GDM1 (cell line): ENCODE results near the gene TTC28.
"Not testable (repeated sequence)": the region's sequence is repeated elsewhere in the genome, so short reads cannot be mapped to it uniquely, and the experiment has no call there.

Experiments
- DNase-seq: peaks from one replicate; lab custom pipeline; 2025; lab: John Stamatoyannopoulos, UW

Gene TTC28

DNA sequence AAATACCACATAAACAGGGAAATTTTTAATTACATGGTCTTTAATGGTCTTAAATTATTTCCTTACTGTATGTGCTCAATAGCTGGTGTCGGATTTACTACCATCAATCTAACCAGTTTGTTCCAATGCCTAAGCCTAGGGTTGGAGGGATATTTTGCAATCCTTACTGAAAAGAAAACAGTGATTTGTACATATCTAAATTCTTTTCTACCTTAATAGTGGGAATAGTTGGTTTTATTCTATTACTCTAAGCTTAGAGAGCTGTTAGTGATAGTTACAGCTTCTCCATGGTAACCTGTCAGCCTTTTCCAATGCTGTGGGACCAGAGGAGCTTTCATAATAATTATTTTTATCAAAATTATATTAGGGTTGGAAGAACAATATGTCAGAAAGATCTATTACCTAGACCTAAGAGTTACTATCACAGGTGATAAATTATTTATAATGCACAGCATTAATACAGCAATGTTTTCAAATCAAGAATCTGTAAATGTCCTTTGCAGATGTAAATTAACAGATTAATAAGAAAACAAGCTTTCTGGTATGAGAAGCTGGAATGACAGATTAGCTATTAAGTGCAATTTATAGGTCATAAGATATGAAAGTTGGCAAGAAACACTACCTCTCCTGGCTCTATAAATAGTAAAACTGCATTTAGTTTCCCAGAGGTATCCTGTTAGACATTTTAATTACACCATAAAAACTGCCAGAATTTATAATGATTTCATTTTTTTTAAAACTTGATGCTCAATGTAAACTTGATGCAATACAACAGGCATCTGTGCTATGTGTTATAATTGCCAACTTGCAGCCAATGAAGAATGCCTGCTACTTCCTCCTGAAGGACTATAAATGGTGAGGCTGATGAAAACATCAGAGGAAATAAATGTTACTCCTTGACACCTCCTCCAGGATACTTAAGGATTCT is 498.6 kb downstream of the TTC28 start:
- no peak for DNase-seq

DNA sequence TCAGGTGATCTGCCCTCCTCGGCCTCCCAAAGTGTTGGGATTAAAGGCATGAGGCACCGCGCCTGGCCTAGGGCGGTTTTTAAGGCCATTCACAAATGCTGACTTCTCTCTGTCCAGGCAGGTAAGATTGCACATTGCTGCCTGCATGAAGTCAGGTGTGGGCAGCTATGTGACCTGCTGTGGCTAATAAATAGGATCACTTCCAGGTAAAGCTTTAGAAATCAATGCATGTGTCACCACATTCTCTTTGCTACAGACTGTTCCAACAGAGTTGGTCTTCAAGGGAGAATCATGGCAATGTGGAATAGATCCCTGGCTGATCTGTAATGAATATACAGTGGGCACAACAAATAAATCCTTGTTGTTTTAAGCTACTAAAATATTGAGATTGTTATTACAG is 500.2 kb downstream of the TTC28 start:
- DNase-seq, result no peak

DNA sequence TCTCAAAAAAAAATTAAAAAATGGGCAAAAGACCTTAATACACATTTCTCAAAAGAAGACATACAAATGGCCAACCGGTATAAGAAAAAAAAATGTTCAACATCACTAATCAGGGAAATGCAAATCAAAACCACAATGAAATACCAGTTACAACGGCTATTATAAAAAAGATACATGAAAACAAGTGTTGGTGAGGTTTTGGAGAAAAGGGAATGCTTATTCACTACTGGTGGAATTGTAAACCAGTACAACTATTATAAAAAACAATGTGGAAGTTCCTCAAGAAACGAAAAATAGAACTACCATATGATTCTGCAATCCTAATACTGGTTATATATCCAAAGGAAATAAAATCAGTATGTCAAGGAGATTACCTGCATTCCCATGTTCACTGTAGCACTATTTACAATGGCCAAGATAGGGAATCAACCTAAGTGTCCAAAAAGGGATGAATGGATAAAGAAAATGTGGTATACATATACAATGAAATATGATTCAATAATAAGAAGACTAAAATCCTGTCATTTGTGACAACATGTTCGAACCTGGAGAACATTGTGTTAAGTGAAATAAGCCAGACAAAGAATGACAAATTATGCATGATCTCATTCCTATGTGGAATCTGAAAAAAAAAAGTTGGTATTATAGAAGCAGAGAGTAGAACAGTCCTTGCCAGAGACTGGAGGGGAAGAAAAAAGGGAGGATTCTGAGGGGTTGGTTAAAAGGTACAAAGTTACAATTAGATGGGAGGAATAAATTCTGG is 503.7 kb downstream of the TTC28 start:
- no peak for DNase-seq

DNA sequence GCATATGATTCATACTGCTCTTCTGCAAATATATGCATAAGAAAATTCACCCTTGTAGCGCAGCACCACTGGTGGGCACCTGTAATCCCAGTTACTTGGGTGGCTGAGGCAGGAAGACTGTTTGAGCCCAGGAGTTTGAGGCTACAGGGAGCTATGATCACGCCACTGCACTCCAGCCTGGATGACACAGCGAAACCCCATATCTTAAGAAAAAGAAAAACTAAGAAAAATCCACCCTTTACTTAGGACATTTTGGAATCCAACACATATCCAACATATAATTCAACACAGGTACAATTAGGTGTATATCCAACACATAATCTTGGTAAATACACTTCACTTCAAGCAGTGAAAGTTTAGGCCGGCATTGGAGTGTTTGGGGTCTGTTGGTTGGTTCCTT is 505.1 kb downstream of the TTC28 start:
- no peak for DNase-seq

DNA sequence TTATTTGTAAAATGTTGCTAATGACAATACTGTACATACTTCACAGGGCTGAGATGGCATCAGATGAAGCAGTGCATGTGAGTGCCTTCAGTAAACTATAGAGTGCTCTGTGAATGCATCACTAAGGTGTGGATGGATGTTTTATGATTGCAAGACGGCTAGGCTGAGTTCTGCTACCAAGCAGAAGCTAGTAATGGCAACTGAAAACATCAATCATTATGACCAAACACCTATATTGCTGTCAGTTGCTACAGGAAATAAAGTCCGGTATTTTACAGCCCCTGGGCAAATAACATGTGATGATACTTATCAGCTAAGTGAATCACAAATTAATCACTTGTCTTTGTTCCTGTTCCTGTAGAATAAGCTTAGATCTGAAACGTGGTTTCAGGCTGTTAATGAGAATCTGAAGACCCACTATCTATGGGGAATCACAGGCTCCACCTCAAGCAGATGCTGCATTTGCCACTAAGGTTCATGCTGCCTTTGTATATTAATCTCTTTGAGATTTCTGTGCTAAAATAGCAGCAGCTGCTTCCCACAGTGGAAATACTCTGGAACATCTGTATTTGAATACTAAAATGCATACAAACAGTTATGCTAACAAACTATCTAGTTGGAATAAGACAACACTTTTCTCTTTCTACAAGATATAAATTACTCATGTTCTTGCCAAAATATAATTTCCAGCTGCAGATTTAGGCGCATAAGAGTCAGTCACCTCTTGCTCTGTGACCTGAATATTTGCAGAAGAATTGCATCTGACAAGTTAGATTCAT is 506.6 kb downstream of the TTC28 start:
- DNase-seq, result no peak

DNA sequence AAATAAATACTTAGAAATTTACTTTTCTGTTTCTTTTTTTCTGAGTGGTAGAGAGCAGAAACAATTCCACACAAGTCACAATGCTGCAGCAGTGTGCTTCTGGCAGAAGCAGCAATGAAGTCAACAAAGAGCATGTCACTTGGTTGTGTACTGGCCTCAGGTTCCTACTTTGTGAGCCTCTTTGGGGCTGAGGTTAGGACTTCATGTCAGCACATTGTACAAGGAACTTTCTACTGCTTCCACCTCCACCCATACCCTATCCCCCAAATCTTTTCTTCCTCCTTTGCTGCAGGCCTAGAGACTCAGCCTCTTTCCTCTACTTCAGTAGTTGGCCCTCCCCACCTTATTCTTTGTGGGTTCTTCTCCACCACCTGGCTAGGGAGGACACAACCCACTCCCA is 507.9 kb downstream of the TTC28 start:
- no peak for DNase-seq

DNA sequence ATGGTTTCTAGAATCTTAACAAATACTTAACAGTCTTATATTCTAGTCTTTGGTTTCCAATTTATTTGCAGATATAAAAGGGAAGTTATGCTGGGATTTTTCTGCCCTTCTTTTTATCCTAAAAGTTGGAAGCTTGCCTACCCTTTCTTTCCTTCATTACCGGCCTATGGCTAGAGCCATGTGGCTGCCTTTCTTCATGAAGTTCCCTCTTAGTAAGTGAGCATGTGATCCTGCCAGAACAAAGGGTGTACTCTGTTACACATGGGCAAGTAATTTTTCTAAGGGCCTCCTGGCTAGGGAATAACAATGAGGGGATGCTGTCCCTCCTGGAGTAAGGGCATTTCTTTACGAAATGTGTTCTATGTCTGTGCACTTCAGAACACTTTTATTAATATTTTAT is 508.5 kb downstream of the TTC28 start:
- DNase-seq, result no peak

DNA sequence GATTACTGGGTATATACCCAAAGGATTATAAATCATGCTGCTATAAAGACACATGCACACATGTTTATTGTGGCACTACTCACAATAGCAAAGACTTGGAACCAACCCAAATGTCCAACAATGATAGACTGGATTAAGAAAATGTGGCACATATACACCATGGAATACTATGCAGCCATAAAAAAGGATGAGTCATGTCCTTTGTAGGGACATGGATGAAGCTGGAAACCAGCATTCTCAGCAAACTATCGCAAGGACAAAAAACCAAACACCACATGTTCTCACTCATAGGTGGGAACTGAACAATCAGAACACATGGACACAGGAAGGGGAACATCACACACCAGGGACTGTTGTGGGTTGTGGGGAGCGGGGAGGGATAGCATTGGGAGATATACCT is 510.3 kb downstream of the TTC28 start:
- not testable (repeated sequence) for DNase-seq

DNA sequence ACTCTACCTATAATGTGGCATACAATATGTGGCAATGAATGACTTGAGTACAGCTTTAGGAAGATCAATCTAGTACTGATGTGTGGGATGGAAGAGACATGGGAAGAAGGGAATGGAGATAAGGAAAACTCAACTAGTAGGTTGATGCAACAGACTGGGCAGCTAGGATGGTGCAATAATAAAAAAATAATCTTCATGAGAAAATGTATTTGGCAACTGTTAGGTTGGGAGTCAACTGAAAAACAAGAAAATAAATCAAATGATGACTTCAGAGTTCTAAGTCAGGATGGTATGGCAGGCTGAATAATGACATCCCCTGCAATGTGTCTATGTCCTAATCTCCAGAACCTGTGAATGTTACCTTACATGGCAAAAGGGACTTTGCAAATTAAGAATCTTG is 523.8 kb downstream of the TTC28 start:
- DNase-seq, result no peak

DNA sequence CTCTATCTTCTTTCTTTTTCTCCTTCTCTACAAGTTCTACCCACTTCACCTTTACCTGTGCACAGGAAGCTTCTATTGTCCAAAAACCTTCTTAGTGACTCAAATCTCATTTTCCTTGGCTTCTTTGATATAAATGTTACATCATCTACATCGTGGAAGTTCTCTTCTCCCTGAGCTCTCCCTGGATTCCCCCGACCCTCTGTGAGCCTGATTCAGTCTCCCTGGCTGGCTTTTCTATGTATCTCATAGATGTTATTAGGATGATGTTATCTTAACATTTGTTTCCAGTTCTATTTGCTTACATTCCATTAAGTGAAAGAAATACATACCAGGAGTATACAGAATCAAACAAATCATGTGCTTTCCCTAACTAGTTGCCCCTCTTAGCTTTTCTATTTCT is 524.8 kb downstream of the TTC28 start:
- no peak for DNase-seq

DNA sequence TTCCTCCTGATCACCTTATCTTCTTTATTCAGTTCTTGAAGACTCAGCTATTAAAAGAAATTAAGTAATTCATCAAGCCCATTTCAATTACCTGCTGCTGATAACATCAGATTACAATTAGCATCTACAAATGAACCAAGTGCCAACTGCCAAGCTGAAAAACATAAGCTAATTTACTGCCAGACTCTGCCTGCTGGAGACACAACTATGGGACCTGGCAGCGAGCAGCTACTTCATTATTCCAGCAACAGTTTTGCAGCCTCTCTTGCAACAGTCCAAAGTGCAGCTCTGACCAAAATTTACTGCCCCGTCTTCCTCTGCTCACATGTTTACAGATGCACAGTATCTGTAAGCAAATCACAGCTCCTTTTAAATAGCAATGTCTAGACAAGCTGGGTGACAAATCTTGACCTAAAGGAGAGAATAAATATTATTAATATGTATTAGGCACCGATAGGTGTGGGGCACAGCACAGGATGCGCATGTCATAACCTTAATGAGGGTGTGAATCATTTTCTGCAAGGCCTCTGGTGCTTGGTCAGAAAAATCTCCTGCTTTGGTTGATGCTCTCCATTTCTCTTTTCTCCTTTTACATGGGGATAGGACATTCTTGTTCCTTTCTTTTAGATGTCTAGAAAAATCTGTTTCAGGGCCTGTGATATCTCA is 528.4 kb downstream of the TTC28 start:
- no peak for DNase-seq

DNA sequence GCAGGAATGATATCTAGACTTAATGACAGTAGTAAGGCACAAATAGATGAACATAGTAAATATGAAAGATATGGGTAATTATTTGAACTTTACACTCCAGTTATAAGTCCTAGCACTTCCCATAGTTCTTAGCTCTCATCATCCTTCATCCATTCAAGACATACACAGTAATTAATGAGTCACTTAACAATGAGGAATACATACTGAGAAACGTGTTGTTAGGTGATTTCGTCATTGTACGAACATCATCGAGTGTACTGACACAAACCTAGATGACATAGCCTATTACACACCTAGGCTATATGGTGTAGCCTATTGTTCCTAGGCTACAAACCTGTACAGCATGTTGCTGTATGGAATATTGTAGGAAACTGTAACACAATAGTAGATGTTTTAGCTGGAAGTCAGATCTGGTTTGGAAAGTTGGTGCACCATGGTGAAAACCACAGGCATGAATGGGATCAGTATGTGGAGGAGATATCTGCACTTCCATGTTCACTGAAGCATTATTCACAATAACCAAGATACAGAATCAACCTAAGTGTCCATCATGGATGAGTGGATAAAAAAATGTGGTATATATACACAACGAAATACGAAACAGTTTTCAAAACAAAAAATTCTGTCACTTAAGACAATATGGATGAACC is 530.7 kb downstream of the TTC28 start:
- no peak for DNase-seq

DNA sequence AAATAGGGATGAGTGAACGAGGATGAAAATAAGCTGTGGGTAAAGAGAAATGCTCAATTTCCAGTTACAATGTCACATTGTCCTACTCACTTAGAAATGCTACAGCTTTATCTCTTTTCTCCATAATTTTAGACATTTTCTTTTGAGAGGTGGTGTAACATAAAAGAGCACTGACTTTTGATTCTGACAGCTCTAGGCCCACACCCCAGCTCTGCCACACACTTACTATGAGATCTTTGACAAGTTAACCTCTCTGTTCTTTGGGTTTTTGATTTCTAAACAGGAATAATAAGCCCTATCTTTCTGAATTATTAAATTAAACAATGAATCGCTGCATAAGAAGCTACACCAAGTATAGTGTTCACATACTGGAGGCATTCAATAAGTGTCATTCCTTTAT is 532.2 kb downstream of the TTC28 start:
- DNase-seq, result no peak

DNA sequence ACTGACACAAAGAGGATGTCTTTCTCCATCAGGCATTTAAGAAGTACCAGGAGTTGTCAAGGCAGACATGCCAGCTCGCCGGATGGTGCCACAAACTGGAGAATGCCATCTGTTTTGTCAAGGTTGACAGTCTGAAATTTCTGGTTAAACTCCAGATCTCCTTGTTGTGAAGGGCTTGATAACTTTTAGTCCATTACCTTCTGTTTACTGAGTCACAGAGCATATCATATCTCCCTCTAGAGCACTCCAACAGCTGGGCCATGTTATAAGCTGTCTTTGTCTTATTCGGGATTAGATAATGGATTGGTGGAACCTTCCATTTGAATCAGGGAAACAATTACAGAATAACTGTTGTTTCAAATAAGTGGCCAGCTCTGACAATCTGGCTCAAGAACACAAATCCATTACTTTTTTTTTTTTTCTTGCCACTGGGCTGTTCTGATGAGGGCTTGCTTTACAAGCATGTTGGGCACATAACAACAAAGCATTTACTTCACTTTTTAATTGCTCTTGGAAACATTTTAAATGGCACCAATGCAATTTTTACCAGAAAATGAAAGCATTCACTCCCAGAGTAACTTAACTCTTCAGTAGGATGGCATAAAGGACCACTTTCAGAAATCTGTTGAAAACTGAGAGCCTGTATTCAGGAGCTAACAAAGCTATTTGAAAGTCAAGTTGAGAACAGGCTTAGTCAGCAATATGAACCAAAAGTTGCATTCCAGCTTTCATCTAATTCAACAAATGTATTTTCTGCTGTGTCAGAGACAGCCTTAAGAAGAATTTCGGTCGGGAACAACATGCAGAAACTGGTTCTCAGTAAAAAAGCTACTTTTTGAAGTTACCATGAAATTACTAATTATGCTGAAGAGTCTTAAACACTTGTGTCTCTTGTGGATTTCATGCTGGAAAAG is 533.0 kb downstream of the TTC28 start:
- no peak for DNase-seq

DNA sequence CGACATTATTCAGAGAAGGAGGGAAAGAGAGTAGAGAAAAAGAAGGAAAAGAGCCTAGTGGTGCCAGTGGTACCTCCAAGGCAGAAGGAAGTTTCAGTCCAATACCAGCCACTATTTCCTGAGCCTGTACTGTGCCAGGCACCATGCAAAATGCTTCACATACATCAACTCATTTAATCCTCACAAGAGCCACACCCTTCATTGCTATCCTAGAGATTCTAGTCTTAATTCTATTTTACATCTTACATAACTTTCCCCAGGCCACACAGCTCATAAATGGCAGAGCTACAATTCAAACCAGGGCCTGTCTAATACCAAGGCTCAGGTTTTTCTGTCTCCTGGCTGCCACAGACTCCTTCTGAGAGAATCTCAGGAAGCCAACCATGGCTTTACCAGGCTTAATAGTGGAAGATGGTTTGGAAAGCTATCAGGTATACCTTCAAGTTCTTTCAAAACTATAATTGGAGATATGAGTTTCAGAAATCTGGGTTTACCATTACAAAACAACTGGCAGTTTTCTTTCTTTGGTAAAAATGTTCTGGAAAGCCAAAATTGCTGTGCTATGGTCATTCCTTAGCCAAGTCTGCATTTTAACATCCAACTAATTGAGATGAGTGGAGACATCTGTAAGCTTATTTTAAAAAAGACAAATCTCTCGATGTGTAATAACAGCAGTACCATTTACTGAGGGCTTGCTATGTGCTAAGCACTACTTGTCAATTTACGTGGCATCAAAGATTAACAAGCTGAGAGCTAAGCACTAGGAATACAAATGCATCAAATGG is 535.5 kb downstream of the TTC28 start:
- no peak for DNase-seq

DNA sequence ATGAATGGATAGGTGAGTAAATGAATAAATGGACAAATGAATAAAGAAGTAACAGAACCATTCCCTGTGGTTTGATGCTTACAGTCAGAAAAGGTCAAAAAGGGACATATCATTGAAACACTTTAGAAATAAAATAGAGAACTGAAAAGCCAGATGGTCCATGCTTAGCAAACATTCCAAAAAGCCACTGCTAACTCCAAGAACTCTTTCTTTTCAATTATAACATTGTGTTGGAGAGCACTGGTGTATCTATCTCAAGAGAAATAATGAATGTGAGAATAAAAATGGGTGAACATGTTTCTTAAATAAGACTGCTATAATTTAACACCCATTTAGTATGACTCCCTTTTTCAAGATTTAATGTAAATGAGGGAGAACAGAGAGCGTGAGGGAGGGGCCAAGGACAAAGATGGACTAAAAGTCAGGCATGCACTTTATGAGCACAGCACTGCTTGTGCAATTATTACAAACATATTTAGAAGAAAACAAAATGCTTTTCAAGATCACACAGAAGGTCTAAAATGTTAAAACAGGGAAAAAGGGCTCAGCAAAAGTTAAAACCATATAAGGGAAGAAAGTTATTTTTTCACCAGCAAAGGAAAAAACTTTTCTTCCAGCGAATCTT is 536.3 kb downstream of the TTC28 start:
- no peak for DNase-seq

DNA sequence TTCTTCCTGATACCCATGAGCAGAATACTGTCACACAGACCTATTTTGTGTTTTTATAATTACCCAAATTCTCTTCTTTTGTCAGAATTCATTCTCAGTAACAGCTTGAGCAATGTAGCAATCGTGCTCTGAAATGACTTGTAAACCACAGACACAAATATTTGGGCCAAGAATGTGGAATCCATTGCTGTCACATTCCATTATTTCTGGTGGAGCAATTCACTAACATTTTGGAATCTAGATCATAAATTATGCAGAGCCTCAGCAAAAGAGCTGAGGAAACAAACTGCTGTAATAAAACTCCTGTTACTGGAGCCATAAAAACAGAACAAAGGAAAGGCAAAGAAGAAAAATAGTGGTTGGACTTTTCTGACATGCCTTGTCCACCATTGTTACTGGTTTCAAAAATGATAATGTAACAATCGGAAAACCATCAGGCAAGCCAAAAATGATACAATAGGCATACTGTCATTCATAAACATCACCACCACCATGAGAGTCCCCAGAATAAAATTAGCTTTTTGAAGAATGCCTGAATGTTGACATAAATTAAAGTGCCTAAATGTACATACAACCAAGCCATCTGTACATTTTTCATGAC is 537.2 kb downstream of the TTC28 start:
- DNase-seq, result no peak

DNA sequence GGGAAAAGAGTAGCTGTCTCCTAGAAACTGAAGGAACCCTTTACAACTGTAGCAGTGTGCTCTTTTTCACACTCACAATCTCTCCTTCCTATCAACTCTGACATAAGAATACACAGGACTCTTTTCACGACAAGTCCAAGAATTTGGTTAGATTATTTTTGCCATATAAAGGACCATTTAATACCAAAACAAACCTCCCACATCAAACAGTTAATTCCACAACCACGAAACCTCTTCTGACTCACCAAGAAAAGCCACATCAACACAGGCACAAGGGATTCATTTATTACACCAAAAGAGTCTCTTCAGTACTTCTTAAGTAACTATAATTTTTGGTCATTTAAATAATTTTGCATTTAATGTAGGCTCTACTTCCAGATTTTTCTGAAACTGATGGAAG is 538.0 kb downstream of the TTC28 start:
- DNase-seq, result no peak

DNA sequence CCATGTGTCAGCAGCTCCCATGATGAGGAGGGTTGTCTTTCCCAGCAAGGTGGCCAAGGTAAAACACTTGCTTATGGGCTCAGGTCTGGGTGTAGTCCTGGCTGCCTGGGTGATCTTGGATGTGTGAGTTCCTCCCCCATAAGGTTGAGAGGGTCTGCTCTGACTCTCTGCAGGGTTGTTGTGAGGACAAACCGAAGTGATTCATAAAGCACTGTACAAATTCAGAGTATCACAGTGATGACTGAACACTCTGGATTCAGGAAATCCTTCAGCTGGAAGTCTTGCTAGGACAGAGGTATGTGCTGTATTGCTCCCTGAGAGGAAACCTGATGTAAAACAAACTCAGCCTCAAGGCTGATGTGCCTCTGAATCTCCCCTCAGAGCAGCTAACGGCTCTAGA is 539.7 kb downstream of the TTC28 start:
- no peak for DNase-seq
